ENCODE data around the gene SOCS1. TPM values are rescaled to one million over a fixed set of nuclear protein-coding genes. Genes with fewer than 3 reads are reported as not detected.

SOCS1 gene
- total and polyA plus RNA-seq, 2 experiments from 2014 or later = 1.4 to 2.3 TPM

DNA sequence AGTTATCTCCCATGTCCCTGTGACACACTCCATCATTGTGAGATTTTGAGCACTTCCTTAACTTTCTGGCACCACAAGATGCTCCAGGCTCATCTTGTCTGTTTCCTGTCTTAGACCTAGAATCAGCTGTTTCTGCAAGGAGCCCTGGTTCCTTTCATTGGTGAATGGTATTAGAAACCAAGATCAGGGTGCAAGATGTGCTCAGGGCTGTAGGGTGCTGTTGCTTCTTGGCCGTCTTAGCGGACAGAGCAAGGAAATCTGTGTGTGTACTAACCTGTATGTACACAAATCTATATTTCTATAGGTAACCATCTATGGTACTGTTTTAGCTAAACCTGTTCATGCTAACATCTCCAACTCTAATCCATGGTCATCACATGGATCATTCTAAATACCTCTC lies 33.2 kb upstream of the SOCS1 start:
- DNase-seq = no peak
- H3K27me3 ChIP-seq (replicated peaks; ENCODE audit: insufficient read depth) = no peaks in the 10 kb centered on the region; the same call in 1 of the 2 replicates
- H3K36me3 ChIP-seq (ENCODE audit: low read depth) = no peaks in the 10 kb centered on the region
- no peak overlapping the region for H3K9ac ChIP-seq
- H3K79me2 ChIP-seq (ENCODE audit: insufficient read depth) = no peaks in the 10 kb centered on the region
- no peak overlapping the region for H3K4me3 ChIP-seq
- H4K20me1 ChIP-seq (ENCODE audit: insufficient read depth) = no peaks in the 10 kb centered on the region
- no peaks in the 10 kb centered on the region for H3K9me2 ChIP-seq (ENCODE audit: insufficient read depth)
- H3K4me2 ChIP-seq (ENCODE audit: unreplicated experiment) = no peak overlapping the region
- H3K4me1 ChIP-seq (ENCODE audit: insufficient read depth) = no peaks in the 10 kb centered on the region
- TF ChIP-seq EZH2 (IDR thresholded peaks at IDR 0.05; ENCODE audit: insufficient read depth, poor library complexity, severe bottlenecking) (no peak), EZH2phosphoT487 (IDR thresholded peaks at IDR 0.05; ENCODE audit: insufficient read depth, low read depth) (no peak)
- no peak overlapping the region for H2AFZ ChIP-seq
- no peaks in the 10 kb centered on the region for H3F3A ChIP-seq (ENCODE audit: insufficient read depth)
- in situ Hi-C loops (cut with MboI) = no loop called here
- no peak overlapping the region for H3K27ac ChIP-seq
- WGBS, 2 experiments (ENCODE audit: low coverage in 1 of 2, low lambda C conversion rate in 2 of 2, missing lambda C conversion rate in 2 of 2) = 93 to 94% methylated on average over 2 of the region's 2 CpGs
- no peaks in the 10 kb centered on the region for H3K9me3 ChIP-seq (ENCODE audit: low read depth)

DNA sequence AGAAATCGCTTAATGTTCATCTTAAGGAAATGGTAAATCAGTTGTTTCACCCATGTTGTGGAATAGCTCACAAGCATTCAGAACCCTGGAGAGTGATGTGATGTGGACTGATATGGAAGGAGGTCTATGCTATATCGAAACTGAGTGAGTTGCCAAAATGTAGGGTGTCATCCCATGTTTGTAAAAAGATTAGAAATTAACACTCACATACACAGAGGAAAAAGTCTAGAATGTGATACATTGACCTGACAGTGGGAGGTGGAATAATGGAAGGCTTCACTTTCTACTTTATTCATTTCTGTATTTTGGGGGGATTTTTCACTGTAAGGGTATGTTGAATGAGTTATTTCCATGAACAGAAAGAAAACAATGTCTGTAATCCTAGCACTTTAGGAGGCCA lies 29.8 kb upstream of the SOCS1 start:
- H3K9me3 ChIP-seq (ENCODE audit: low read depth) = no peaks in the 10 kb centered on the region
- no peaks in the 10 kb centered on the region for H4K20me1 ChIP-seq (ENCODE audit: insufficient read depth)
- no peak overlapping the region for H2AFZ ChIP-seq
- TF ChIP-seq EZH2phosphoT487 (IDR thresholded peaks at IDR 0.05; ENCODE audit: insufficient read depth, low read depth) = no peak
- no peak for TF ChIP-seq EZH2 (IDR thresholded peaks at IDR 0.05; ENCODE audit: insufficient read depth, poor library complexity, severe bottlenecking)
- no peaks in the 10 kb centered on the region for H3K79me2 ChIP-seq (ENCODE audit: insufficient read depth)
- H3F3A ChIP-seq (ENCODE audit: insufficient read depth) = no peaks in the 10 kb centered on the region
- WGBS, 2 experiments (ENCODE audit: low coverage in 1 of 2, low lambda C conversion rate in 2 of 2, missing lambda C conversion rate in 2 of 2) = 46 to 55% methylated on average over 2 of the region's 2 CpGs
- no peaks in the 10 kb centered on the region for H3K4me1 ChIP-seq (ENCODE audit: insufficient read depth)
- no peak overlapping the region for H3K4me3 ChIP-seq
- DNase-seq = no peak
- no peak overlapping the region for H3K4me2 ChIP-seq (ENCODE audit: unreplicated experiment)
- no peaks in the 10 kb centered on the region for H3K9me2 ChIP-seq (ENCODE audit: insufficient read depth)
- H3K27ac ChIP-seq = no peak overlapping the region
- H3K27me3 ChIP-seq (replicated peaks; ENCODE audit: insufficient read depth) = no peaks in the 10 kb centered on the region
- H3K9ac ChIP-seq = no peak overlapping the region
- no peaks in the 10 kb centered on the region for H3K36me3 ChIP-seq (ENCODE audit: low read depth)
- in situ Hi-C loops (cut with MboI) = no loop called here

DNA sequence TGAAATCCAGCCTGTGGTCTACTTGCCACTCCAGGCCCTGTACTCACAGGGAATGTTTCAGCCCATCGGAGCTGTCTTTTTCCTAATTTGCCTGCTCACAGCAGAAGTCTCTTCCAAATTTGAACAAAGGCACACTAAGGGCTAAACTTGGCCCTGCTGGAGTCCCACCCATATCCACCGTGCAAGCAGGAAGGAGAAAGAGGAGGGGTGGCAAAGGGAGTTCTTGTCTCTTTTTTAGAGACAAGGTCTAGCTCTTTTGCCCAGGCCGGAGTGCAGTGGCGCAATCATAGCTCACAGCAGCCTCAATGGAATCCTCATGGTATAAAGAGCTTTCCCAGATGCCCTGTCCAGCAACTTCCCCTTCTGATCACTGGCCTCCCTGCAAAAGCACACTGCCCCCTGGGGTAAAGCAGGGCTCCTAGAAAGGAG lies 27.8 kb upstream of the SOCS1 start:
- Histone ChIP-seq H3K27me3 (replicated peaks; ENCODE audit: insufficient read depth) (no peaks in the 10 kb centered on the region), H4K20me1 (ENCODE audit: insufficient read depth) (no peaks in the 10 kb centered on the region), H3K4me1 (ENCODE audit: insufficient read depth) (no peaks in the 10 kb centered on the region), H3K4me3 (no peak overlapping the region), H3K36me3 (ENCODE audit: low read depth) (no peaks in the 10 kb centered on the region), H3K79me2 (ENCODE audit: insufficient read depth) (no peaks in the 10 kb centered on the region), H3K9me3 (ENCODE audit: low read depth) (no peaks in the 10 kb centered on the region), H3K27ac (no peak overlapping the region), H3K9ac (no peak overlapping the region), H3K4me2 (ENCODE audit: unreplicated experiment) (no peak overlapping the region), H3F3A (ENCODE audit: insufficient read depth) (no peaks in the 10 kb centered on the region), H2AFZ (no peak overlapping the region), H3K9me2 (ENCODE audit: insufficient read depth) (no peaks in the 10 kb centered on the region)
- DNase-seq = peak; percentile 29
- TF ChIP-seq EZH2 (IDR thresholded peaks at IDR 0.05; ENCODE audit: insufficient read depth, poor library complexity, severe bottlenecking) (no peak), EZH2phosphoT487 (IDR thresholded peaks at IDR 0.05; ENCODE audit: insufficient read depth, low read depth) (no peak)
- 44 to 46% methylated on average over 4 of the region's 4 CpGs for WGBS, 2 experiments (ENCODE audit: low coverage in 1 of 2, low lambda C conversion rate in 2 of 2, missing lambda C conversion rate in 2 of 2)
- in situ Hi-C loops (cut with MboI) = no loop called here

DNA sequence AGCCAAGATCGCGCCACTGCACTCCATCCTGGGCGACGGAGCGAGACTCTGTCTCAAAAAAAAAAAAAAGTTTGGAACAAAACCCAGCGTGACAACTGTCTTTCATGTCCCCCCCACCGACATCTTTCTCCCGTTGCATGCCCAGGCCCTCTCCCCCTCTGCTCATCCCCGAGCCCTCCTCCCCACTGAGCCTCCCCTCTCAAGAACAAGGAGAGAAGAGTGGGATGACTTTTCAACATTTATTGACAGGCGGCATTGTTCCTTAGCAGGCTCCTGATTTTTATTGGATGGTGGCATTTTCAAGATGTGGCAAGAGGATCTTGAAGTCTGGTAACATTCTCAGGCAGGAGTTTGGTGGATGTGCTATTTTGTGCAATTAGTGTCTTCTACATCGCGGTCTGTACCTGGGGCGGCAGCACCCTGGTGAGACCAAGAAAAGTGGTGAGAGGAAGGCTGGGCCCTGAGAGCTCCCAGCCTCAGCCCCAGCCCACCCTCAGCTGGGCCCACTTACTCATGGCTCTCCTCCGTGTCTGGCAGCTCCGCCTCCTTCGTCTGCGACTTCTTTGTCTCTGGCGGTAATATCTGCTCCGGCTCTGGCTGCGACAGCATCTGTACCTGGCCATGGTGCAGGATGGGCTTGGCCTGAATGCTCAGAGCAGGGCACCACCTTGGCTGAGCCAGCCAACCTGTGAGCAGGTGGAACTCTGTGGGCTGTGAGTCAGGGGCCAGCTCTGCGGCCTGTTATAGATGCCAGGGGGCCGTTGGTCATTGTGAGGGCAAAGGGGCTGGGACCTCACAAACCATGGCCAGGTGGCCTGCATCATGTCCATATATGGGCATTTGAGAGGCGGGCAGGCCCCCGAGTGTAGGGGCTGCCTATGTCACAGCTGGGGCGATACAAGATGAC lies 24.9 kb upstream of the SOCS1 start, which contains the start of gene PRM1:
PRM1 (minus strand) TSS at position 715 of the 907 bp plus-strand sequence; CDS start at position 623, 92 bp downstream.
- no peak for DNase-seq
- H4K20me1 ChIP-seq (ENCODE audit: insufficient read depth) = no peaks in the 10 kb centered on the region
- no peaks in the 10 kb centered on the region for H3F3A ChIP-seq (ENCODE audit: insufficient read depth)
- no peak for TF ChIP-seq EZH2phosphoT487 (IDR thresholded peaks at IDR 0.05; ENCODE audit: insufficient read depth, low read depth)
- TF ChIP-seq EZH2 (IDR thresholded peaks at IDR 0.05; ENCODE audit: insufficient read depth, poor library complexity, severe bottlenecking) = no peak
- no peaks in the 10 kb centered on the region for H3K27me3 ChIP-seq (replicated peaks; ENCODE audit: insufficient read depth)
- no peaks in the 10 kb centered on the region for H3K36me3 ChIP-seq (ENCODE audit: low read depth)
- H3K4me2 ChIP-seq (ENCODE audit: unreplicated experiment) = no peak within 1 kb of the TSS
- no peaks in the 10 kb centered on the region for H3K9me2 ChIP-seq (ENCODE audit: insufficient read depth)
- WGBS, 2 experiments (ENCODE audit: low coverage in 1 of 2, low lambda C conversion rate in 2 of 2, missing lambda C conversion rate in 2 of 2) = 77 to 82% methylated on average over 18 to 25 of the region's 25 CpGs
- H3K27ac ChIP-seq = no peak within 1 kb of the TSS
- in situ Hi-C loops (cut with MboI) = no loop called here
- no peaks in the 10 kb centered on the region for H3K79me2 ChIP-seq (ENCODE audit: insufficient read depth)
- H3K4me3 ChIP-seq = no peak within 1 kb of the TSS
- H3K9ac ChIP-seq = no peak within 1 kb of the TSS
- no peak within 1 kb of the TSS for H2AFZ ChIP-seq
- no peaks in the 10 kb centered on the region for H3K9me3 ChIP-seq (ENCODE audit: low read depth)
- H3K4me1 ChIP-seq (ENCODE audit: insufficient read depth) = no peaks in the 10 kb centered on the region
